ENCODE data around the gene AIFM2.
"Not testable (repeated sequence)": the region's sequence is repeated elsewhere in the genome, so short reads cannot be mapped to it uniquely, and the experiment has no call there.

The AIFM2 gene

DNA sequence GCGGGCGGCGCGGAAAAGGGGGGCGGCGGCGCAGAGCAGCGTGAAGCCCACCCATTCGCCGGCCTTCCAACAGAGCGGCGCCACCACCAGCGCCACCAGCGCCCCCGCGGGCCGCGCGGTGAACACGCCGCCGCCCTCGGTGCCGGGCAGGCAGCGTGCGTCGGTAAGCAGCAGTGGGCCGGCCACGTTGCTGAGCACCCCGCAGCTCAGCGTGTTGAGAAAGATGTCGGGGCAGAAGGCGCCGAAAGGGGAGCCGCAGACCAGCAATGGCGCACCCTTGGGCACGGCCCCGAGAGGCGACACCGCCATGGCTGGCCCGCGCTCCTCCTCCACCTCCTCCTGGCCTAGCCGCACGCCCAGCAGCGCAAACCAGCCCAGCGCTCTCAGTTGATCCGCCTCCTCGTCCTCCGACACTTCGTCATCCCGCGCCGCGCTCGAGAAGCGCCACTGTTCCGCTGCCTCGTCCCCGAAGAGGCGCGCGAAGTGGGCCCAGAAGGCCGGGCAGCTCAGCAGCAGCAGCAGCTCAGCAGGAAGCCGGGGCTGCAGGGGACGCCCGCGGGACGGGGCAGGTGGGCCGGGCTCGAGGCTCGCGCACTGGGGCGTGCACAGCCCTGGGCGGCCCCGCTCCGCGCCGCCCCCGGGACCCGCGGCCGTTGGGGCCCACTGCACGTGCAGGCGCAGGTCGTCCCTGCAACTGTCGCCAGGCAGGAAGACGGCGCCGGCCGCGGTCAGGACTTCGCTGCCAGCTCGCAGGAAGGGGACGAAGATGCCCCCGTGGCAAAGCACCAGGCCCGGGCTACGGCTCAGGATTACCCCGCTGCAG is 13.3 kb upstream of the AIFM2 start:
- DNase-seq (ENCODE audit: low spot score) = peak; percentile 56

DNA sequence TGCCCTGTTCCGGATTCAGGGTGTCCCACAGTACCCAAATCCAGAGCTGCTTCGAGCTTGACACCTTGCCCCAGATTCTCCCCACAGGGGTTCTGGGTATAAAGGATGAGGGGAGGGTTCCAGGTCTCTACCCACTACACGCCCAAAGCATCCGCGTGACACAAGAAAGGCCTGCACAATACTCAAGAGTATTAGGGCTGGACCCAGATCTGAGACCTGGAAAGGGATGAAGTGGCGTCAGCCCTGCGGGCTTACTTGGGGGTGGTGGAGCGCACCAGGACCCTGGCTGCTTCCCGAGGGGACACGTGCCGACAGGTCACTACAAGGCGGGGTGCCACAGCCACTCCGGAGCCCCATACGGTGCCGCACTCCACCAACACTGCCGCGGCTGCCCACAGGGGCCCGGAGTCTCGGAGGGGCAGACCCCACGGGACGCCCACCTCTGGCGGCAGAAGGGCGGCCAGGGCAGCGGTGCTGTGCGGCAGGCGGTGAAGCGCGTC is 12.6 kb upstream of the AIFM2 start:
- DNase-seq (ENCODE audit: low spot score) = no peak

DNA sequence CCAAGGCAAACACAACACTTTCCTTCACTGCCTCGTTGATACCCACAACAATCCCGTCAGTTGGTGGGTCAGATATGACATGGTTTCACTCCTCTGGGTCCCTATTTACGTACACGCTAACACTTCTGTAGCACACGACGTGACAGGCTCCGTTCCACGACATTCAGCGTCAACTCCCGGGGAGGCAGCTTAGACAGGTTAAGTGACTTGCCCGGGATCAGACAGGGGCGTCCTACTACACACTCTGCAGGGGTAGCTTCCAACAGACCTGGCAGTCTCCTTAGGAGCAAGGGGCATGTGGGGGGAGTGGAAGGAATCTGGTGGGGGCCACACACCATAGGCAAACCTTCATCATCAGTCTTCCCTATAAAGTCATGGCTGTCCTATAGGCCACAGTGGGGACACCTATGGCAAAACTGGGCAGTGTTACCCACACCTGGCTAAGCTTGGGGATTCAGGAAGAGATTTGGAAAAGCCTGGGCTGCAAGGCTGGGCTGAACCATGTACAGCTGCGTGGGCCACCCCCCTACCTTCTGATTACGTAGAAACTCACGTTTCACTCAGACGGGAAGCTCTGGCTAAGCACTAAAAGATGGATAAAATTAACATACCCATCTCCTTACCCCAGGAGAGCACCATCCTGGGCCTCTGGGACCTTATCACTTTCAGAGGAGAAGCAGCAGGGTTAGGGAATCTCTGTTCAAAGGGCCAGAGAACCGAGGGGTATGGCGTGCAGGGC is 11.9 kb upstream of the AIFM2 start:
- no peak for DNase-seq (ENCODE audit: low spot score)

DNA sequence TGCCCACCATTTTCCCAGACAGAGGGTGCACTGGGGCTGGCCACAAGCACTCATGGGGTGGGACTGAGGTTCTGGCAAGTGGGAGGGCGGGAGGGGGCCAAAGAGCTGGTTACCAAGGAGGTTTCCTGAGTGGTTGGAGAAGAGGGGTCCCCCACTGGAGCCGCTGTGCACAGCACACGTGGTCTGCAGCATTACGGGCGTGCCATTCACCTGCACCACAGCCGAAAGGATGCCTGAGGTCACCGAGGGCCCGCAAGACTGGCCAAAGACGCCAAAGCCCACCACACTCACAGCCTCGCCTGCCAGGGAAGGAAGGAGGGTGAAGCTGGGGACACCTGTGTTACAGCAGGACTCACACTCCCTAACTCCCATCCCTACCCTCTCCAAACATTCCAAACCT is 9.9 kb upstream of the AIFM2 start:
- DNase-seq (ENCODE audit: low spot score) = no peak

DNA sequence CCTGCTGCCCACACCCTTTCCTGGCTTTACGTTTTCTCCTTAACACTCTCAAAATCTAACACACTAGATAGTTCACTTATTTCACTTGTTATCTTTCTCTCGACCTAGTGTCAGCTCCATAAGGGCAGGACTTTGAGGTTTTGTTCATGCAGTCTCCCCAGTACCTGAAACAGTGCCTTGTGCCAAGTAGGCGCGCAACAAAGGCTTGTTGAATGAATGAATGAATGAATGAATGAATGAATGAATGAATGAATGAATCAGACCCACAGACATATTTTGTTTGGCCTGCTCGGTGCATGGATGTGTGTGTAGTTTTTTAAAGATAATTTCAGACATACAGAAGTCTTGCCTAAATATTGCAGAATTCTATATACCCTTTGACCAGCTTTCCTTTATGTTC is 7.7 kb upstream of the AIFM2 start:
- DNase-seq (ENCODE audit: low spot score) = no peak

DNA sequence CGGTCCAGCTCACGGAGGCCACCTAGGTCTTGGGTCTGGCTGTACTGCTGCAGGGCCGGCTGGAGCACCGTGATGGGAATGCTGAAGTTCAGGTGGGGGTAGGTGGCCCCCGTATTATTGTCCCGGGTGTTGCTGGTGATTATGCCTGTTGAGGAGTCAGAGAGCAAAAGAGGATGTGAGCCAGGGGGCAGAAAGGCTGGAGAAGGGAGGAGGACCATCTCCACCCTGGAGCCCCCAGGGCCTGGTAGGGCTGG is 7.3 kb upstream of the AIFM2 start:
- DNase-seq (ENCODE audit: low spot score) = no peak

DNA sequence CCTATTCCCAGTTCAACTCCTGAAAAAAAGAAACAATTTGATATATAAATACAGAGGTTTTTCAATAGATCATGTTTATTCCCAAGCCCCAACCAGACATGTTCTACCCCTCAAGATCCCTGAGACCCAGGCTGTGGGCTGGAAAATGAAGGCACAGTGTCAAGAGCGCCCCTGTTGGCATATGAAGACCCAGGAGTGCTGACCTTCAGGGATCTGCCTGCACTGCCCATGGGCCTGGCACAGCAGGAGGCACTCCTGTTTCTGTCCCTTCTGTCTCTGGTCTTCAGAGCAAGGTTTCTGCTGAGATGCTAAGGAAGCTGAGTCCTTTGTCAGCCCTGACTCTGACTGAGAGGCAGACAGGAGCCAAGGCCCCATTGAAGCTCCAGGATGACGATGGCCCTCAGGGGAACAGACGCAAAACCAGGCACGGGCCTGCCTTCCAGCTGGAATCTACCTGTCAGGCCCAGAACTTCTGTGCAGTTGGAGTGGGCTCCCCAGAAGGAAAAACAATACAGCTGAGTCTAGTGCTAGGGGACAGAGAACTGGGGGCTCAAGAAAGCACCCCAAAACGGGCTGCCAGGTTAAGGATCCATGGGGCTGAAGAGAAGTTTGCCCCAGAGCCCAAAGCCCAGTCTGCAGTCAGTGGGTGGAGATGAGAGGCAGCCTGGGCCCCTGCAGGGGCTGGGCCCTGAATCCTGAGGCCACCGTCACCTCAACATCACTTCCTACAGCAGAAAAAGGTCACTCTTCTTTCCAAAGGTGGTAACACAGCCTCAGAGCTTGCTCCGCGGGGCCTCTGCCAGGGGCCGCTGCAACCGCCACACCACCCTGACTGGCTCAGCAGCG is 6.7 kb upstream of the AIFM2 start:
- no peak for DNase-seq (ENCODE audit: low spot score)

DNA sequence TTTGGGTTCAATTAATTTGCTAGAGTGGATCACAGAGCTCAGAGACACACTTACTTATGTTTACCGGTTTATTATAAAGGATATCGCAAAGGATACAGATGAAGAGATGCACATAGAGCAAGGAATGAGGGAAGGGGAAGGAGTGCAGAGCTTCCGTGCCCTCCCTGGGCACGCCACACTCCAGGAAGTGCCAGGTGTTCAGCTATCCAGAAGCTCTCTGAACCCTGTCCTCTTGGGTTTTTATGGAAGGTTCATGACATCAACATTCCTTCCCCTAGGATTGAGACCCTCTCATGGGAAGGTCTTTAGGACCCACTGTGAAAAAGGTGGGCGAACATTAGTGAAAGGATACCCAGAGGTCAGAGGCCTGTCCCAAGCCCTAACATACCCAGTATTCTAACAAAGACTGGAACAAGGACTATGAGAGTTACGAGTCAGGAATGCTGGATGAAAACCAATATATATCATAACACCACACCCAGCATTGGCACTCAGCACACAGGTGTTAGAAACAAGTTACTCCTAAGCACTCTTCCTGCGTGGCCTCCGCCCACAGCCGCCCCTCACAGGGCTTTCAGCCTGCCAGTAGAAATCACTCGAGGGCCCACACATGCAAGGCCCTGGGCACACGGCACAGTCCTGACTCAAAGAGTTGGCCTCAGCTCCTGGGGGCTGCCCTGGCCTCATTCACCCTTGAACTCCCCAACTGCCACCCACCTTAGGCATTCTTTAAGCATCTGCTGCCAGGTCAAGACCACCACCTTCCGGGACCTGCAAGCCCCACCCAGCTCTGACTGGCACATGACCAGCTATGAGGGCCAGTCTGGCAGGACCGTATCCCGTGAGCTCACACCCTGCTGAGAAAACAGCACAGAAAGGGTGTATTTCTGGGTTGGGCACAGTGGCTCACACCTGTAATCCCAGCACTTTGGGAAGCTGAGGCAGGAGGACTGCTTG is 5.6 kb upstream of the AIFM2 start:
- no peak for DNase-seq (ENCODE audit: low spot score)

DNA sequence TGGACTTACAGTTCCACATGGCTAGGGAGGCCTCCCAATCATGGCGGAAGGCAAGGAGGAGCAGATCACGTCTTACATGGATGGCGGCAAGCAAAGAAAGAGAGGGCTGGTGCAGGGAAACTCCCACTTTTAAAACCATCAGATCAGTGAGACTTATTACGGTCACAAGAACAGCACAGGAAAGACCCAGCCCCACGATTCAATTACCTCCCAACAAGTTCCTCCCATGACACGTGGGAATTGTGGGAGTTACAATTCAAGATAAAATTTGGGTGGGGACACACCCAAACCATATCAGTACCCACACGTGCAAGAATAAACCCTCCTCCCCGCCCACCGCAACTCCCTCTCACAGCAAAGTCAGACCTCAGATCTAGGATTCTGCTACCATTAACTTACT is 4.5 kb upstream of the AIFM2 start:
- no peak for DNase-seq (ENCODE audit: low spot score)

DNA sequence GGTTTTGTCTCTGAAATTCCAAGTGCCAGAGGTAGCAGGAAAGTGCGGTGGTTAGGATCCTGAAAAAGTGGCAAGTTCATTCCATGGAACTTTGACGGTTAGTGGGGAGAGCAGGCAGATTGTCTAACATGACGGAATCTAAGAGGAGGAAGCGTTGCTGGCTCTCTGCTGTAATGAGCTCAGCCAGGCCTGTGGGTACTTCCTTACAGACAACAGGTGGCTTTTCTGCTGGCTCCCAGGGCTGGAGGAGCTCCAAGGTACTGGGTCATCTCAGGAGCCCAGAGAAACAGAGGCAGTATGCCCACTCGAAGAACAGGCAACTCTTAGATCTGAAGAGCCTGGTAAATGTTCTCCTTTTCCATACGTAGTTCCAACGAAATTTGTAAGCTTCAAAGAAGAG is 3.1 kb upstream of the AIFM2 start:
- DNase-seq (ENCODE audit: low spot score) = no peak

DNA sequence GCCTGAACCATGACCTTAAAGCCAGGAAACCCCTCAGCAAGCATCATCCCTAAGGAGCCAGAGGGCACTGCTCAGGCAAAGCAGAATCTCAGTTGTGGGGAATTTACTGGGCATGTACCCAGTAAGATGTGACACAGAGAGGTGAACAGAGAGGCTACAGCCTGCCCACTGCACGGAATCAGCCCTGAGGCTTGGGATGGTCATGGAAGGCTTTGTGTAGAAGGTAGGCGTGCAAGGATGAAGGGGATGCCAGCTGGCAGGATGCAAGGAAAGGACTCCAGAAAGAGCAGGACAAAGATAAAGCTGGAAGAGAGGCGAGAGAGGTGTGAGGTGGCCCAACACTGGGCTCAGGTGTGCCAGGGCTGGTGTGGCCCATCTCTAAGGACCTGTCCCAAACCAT is 2.4 kb upstream of the AIFM2 start:
- DNase-seq (ENCODE audit: low spot score) = no peak

DNA sequence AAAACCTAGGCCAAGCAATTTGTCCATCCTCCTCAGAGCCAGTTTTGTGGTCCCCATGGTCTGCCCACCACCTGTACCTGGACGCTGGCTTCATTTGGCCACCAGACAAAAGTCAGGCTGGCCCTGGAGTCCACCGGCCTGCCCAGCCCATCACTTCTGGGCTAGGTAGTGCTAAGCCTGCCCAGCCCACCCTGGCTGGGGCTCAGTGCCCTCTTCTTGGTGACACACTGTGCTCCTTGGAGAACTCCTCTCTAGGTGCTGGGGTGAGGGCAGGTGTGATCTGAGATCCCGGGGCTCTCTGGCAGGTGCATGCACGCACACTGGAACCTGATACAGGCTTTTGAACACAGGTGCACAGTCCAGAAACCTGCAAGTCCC is 1.1 kb downstream of the AIFM2 start:
- no peak for DNase-seq (ENCODE audit: low spot score)

DNA sequence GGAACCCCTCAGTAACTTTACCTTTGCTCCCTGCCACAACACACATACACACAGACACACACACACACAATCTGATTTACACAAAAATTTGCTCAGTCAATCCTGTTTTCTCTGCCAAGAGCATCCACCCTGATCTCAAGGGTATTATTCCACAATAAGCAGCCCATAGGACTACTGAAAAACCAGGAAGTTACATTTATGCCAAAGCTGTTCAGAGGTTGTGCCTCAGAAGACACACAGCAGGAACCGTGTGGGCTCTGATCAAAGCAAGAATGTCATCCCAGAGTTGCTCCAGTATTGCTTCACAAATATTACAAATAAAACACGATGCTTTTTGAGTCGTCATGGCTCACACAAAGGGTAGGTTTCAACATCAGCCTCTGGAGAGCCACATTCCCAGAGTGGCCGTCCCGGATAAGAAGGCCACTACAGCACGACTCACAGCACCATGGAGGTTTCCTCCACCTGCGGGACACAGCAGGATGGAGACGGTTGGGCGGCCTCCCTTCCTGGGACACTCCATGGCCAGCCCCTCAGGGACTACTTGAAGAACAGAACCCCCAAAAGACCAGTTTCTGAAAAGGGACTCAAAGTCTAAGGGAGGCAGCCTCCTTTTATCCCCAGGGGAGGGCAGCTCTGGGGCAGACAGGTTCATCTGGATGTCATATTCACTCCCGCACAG is 1.6 kb downstream of the AIFM2 start:
- peak; percentile 65 for DNase-seq (ENCODE audit: low spot score)

DNA sequence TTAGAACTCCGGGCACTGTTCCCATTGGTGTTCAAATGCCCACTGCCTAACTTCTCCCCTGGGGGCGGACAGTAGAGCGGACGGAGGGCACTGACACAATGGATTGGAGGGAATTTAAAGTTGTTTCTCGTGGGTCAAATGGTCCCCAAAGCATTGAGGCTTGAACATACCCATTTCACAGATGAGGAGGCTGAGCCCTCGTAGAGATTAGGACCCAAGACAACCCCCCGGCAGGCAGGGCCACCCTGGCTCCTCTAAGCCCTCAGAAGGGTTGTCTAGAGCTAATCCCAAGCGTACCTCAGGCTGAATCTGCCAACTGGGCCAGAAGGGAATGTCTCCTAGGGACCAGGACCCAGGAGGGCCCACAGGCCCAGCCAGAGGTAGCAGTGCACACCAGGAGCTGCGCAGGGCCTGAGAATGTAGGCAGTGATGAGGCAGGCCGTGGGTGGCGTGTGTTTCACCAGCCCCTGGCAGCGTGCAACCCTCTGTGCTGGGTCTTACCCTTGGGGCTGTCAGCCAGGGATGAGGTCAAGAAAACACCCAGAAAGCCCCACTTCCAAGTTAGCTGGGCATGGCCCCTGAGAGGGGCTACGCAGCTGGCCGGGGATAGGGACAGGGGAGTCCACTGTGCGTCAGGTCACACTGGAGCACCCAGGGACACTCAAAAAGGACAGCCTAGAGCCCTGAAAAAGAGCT is 5.8 kb downstream of the AIFM2 start:
- DNase-seq (ENCODE audit: low spot score) = no peak

DNA sequence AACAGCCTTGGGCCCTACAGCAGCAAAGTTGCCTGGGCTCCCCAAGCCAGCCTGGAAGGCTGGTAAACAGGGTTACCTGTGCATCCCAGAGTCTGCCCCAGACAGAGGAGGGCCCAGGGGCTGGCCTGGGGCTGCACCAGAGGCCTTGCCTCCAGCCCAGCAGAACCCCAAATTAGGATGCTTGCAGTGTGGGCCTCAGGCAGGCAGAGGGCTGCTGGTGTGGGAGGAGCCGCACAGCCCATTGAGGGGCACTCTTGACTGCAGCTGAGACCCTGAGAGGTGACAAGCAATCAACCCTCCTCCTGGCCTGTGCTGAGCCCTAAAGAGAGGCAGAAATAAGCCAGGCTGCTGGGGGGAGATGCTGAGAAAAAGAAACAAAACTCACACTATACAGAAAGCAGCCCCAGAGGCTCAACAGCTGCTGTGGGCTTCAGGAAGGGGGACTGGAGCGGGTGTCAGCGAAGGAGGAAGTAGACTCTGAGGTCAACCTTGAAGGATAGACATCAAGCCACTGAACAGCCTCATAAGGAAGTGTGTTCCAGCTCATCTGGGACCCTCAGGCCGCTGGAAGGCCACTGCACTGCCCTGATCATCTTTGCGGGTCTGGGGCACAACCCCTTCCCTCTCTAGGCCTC is 6.6 kb downstream of the AIFM2 start:
- DNase-seq (ENCODE audit: low spot score) = no peak

DNA sequence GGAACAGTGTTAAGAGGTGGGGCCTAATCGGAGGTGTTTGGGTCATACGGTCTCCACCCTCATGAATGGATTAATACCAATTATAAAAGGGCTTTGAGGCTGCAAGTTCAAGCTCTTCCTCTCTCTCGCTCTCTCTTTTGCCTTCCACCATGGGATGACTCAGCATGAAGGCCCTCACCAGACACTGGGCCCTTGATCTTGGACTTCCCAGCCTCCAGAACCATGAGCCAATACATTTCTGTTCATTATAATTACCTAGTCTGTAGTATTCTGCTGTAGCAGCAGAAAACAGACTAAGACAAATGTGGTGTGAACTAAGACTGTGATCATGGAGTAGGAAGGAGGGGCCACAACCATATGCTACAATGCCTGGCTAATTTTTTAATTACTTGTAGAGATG is 7.7 kb downstream of the AIFM2 start:
- DNase-seq (ENCODE audit: low spot score) = no peak

DNA sequence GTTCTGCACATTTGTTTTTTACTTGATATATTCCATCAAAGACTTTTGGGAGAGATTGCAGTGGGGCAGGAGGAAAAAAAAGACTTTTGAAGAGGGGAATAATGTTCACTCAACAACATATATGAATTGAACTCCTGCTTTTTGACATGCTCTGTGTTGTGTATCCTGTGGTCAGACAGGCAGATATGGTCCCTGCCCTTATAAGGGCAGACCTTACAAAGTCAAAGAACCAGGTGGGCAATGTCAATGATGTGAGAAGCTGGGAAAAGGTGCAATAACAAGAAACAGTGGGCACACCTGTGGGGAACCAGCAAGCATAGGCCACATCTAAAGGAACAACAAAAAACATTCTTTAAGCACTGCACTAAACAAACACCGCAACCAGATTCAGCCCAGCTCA is 8.2 kb downstream of the AIFM2 start:
- DNase-seq (ENCODE audit: low spot score) = no peak

DNA sequence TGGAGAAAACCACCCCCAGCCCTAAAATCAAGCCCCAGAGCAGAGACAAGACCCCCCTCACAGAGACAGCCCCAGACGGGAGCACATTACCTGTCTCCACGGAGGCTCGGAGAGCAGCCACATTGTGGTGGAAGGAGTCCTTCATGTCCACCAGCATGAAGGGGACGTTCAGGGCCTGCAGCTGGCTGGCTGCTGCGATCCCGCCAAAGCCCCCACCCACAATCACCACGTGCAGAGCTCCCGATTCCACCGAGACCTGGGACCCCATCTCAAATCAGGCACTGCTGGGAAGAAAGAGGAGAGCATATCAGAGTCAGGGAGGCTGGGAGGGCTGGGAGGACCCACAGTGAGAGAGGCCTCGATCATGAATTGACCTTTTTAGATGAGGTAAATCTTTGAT is 8.8 kb downstream of the AIFM2 start:
- no peak for DNase-seq (ENCODE audit: low spot score)

DNA sequence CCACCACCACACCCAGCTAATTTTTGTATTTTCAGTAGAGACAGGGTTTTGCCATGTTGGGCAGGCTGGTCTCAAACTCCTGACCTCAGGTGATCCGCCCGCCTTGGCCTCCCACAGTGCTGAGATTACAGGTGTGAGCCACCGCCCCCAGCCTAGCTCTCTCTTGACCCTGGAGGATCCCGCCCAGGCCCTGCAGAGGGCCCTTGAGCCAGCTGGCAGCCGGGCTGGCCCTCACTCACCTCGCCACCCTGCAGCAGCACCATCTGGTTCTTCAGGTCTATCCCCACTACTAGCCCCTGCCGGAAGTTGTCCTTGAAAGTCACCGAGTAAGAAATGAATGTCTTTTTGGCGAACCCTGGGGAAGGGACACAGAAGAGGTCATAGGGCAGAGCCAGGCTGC is 9.5 kb downstream of the AIFM2 start:
- DNase-seq (ENCODE audit: low spot score) = not testable (repeated sequence)

DNA sequence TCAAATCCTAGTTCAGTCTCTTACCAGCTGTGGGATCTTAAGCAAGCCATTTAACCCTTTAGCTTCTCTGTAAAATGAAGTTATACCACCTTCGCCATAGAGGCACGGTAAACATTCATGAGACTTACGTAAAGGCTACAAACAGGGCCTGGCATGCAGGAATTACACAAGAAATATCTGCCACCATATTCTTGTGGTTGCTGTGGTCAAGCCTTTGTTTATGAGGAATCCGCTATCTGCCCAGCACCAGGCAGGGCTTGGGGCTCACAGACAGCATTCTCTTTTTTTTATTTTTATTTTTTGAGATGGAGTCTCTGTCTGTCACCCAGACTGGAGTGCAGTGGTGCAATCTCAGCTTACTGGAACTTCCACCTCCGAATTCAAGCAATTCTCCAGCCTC is 9.9 kb downstream of the AIFM2 start:
- no peak for DNase-seq (ENCODE audit: low spot score)

Data from SW480 (cell line).